ENCODE results near the gene RAD51AP2.
"Not testable (repeated sequence)": the region's sequence is repeated elsewhere in the genome, so short reads cannot be mapped to it uniquely, and the experiment has no call there.

RAD51AP2 gene

GRCh38 chr2:17518212-17519154 lies at the start of gene RAD51AP2:
Gene RAD51AP2, minus strand, starts transcription at chr2:17518440. Its CDS starts 25 bp downstream, at chr2:17518415.
- H3K27ac ChIP-seq (ENCODE audit: low read length) = peak within 1 kb of the TSS; percentile 66
- H3K27me3 ChIP-seq (ENCODE audit: low read depth, low read length) = no peaks in the 10 kb centered on the region
- peak within 1 kb of the TSS; percentile 66 to 70 for H3K4me3 ChIP-seq (ENCODE audit: low read depth in 1 of 2, low read length in 2 of 2)
- peaks cover 0 to 4% of the 10 kb centered on the region in 2 donors for H3K4me1 ChIP-seq (ENCODE audit: control insufficient read depth in 1 of 2, insufficient read depth in 2 of 2, low read length in 2 of 2)
- H3K36me3 ChIP-seq (ENCODE audit: control insufficient read depth in 1 of 2, insufficient read depth in 2 of 2, low read length in 2 of 2) = no peaks in the 10 kb centered on the region
- H3K9me3 ChIP-seq (ENCODE audit: control insufficient read depth in 1 of 2, low read length in 2 of 2) = no peaks in the 10 kb centered on the region

- not testable (repeated sequence) for H3K27ac ChIP-seq (ENCODE audit: low read length); H3K27me3 ChIP-seq (ENCODE audit: low read depth, low read length); H3K9me3 ChIP-seq (ENCODE audit: control insufficient read depth in 1 of 2, low read length in 2 of 2); H3K36me3 ChIP-seq (ENCODE audit: control insufficient read depth in 1 of 2, insufficient read depth in 2 of 2, low read length in 2 of 2); H3K4me1 ChIP-seq (ENCODE audit: control insufficient read depth in 1 of 2, insufficient read depth in 2 of 2, low read length in 2 of 2); H3K4me3 ChIP-seq (ENCODE audit: low read depth in 1 of 2, low read length in 2 of 2)
Measured at GRCh38 chr2:17565726-17566125, 47.5 kb upstream of the RAD51AP2 start.

GRCh38 chr2:17558878-17559277 lies 40.6 kb upstream of the RAD51AP2 start:
- no peaks in the 10 kb centered on the region for H3K36me3 ChIP-seq (ENCODE audit: control insufficient read depth in 1 of 2, insufficient read depth in 2 of 2, low read length in 2 of 2)
- no peaks in the 10 kb centered on the region for H3K9me3 ChIP-seq (ENCODE audit: control insufficient read depth in 1 of 2, low read length in 2 of 2)
- H3K4me1 ChIP-seq (ENCODE audit: control insufficient read depth in 1 of 2, insufficient read depth in 2 of 2, low read length in 2 of 2) = no peaks in the 10 kb centered on the region
- no peak overlapping the region for H3K4me3 ChIP-seq (ENCODE audit: low read depth in 1 of 2, low read length in 2 of 2)
- no peak overlapping the region for H3K27ac ChIP-seq (ENCODE audit: low read length)
- no peaks in the 10 kb centered on the region for H3K27me3 ChIP-seq (ENCODE audit: low read depth, low read length)

- no peak overlapping the region for H3K4me3 ChIP-seq (ENCODE audit: low read depth in 1 of 2, low read length in 2 of 2)
- H3K4me1 ChIP-seq (ENCODE audit: control insufficient read depth in 1 of 2, insufficient read depth in 2 of 2, low read length in 2 of 2) = no peaks in the 10 kb centered on the region
- H3K27me3 ChIP-seq (ENCODE audit: low read depth, low read length) = no peaks in the 10 kb centered on the region
- H3K9me3 ChIP-seq (ENCODE audit: control insufficient read depth in 1 of 2, low read length in 2 of 2) = no peaks in the 10 kb centered on the region
- no peak overlapping the region for H3K27ac ChIP-seq (ENCODE audit: low read length)
- H3K36me3 ChIP-seq (ENCODE audit: control insufficient read depth in 1 of 2, insufficient read depth in 2 of 2, low read length in 2 of 2) = no peaks in the 10 kb centered on the region
Measured at GRCh38 chr2:17558053-17558452, 39.8 kb upstream of the RAD51AP2 start.

GRCh38 chr2:17557596-17557995 lies 39.4 kb upstream of the RAD51AP2 start:
- Histone ChIP-seq H3K9me3 (ENCODE audit: control insufficient read depth in 1 of 2, low read length in 2 of 2) (no peaks in the 10 kb centered on the region), H3K4me1 (ENCODE audit: control insufficient read depth in 1 of 2, insufficient read depth in 2 of 2, low read length in 2 of 2) (no peaks in the 10 kb centered on the region), H3K27me3 (ENCODE audit: low read depth, low read length) (no peaks in the 10 kb centered on the region), H3K36me3 (ENCODE audit: control insufficient read depth in 1 of 2, insufficient read depth in 2 of 2, low read length in 2 of 2) (no peaks in the 10 kb centered on the region), H3K27ac (ENCODE audit: low read length) (no peak overlapping the region), H3K4me3 (ENCODE audit: low read depth in 1 of 2, low read length in 2 of 2) (no peak overlapping the region)

GRCh38 chr2:17555150-17555549 lies 36.9 kb upstream of the RAD51AP2 start:
- Histone ChIP-seq H3K4me3 (ENCODE audit: low read depth in 1 of 2, low read length in 2 of 2) (no peak overlapping the region), H3K9me3 (ENCODE audit: control insufficient read depth in 1 of 2, low read length in 2 of 2) (no peaks in the 10 kb centered on the region), H3K27me3 (ENCODE audit: low read depth, low read length) (no peaks in the 10 kb centered on the region), H3K36me3 (ENCODE audit: control insufficient read depth in 1 of 2, insufficient read depth in 2 of 2, low read length in 2 of 2) (no peaks in the 10 kb centered on the region), H3K4me1 (ENCODE audit: control insufficient read depth in 1 of 2, insufficient read depth in 2 of 2, low read length in 2 of 2) (no peaks in the 10 kb centered on the region), H3K27ac (ENCODE audit: low read length) (no peak overlapping the region)

- Histone ChIP-seq H3K9me3 (ENCODE audit: control insufficient read depth in 1 of 2, low read length in 2 of 2) (no peaks in the 10 kb centered on the region), H3K36me3 (ENCODE audit: control insufficient read depth in 1 of 2, insufficient read depth in 2 of 2, low read length in 2 of 2) (no peaks in the 10 kb centered on the region), H3K4me1 (ENCODE audit: control insufficient read depth in 1 of 2, insufficient read depth in 2 of 2, low read length in 2 of 2) (no peaks in the 10 kb centered on the region), H3K27me3 (ENCODE audit: low read depth, low read length) (no peaks in the 10 kb centered on the region), H3K27ac (ENCODE audit: low read length) (no peak overlapping the region), H3K4me3 (ENCODE audit: low read depth in 1 of 2, low read length in 2 of 2) (no peak overlapping the region)
Measured at GRCh38 chr2:17550907-17551306, 32.7 kb upstream of the RAD51AP2 start.

GRCh38 chr2:17547737-17548136 lies 29.5 kb upstream of the RAD51AP2 start:
- Histone ChIP-seq H3K27ac (ENCODE audit: low read length) (no peak overlapping the region), H3K4me1 (ENCODE audit: control insufficient read depth in 1 of 2, insufficient read depth in 2 of 2, low read length in 2 of 2) (no peaks in the 10 kb centered on the region), H3K9me3 (ENCODE audit: control insufficient read depth in 1 of 2, low read length in 2 of 2) (no peaks in the 10 kb centered on the region), H3K27me3 (ENCODE audit: low read depth, low read length) (peaks cover 3% of the 10 kb centered on the region), H3K4me3 (ENCODE audit: low read depth in 1 of 2, low read length in 2 of 2) (no peak overlapping the region), H3K36me3 (ENCODE audit: control insufficient read depth in 1 of 2, insufficient read depth in 2 of 2, low read length in 2 of 2) (no peaks in the 10 kb centered on the region)

GRCh38 chr2:17547237-17547636 lies 29.0 kb upstream of the RAD51AP2 start:
- Histone ChIP-seq H3K27me3 (ENCODE audit: low read depth, low read length) (peaks cover 3% of the 10 kb centered on the region), H3K4me3 (ENCODE audit: low read depth in 1 of 2, low read length in 2 of 2) (no peak overlapping the region), H3K9me3 (ENCODE audit: control insufficient read depth in 1 of 2, low read length in 2 of 2) (no peaks in the 10 kb centered on the region), H3K4me1 (ENCODE audit: control insufficient read depth in 1 of 2, insufficient read depth in 2 of 2, low read length in 2 of 2) (no peaks in the 10 kb centered on the region), H3K36me3 (ENCODE audit: control insufficient read depth in 1 of 2, insufficient read depth in 2 of 2, low read length in 2 of 2) (no peaks in the 10 kb centered on the region), H3K27ac (ENCODE audit: low read length) (no peak overlapping the region)

- Histone ChIP-seq H3K4me3 (ENCODE audit: low read depth in 1 of 2, low read length in 2 of 2) (no peak overlapping the region), H3K36me3 (ENCODE audit: control insufficient read depth in 1 of 2, insufficient read depth in 2 of 2, low read length in 2 of 2) (no peaks in the 10 kb centered on the region), H3K9me3 (ENCODE audit: control insufficient read depth in 1 of 2, low read length in 2 of 2) (no peaks in the 10 kb centered on the region), H3K27ac (ENCODE audit: low read length) (no peak overlapping the region), H3K27me3 (ENCODE audit: low read depth, low read length) (peaks cover 11% of the 10 kb centered on the region), H3K4me1 (ENCODE audit: control insufficient read depth in 1 of 2, insufficient read depth in 2 of 2, low read length in 2 of 2) (peaks cover 0 to 8% of the 10 kb centered on the region in 2 donors)
Measured at GRCh38 chr2:17545680-17546613, 27.7 kb upstream of the RAD51AP2 start.

GRCh38 chr2:17544256-17544655 lies 26.0 kb upstream of the RAD51AP2 start:
- no peak overlapping the region for H3K27ac ChIP-seq (ENCODE audit: low read length)

More at GRCh38 chr2:17544256-17544655, 26.0 kb upstream of the RAD51AP2 start:
- Histone ChIP-seq H3K9me3 (ENCODE audit: control insufficient read depth in 1 of 2, low read length in 2 of 2) (no peaks in the 10 kb centered on the region), H3K27me3 (ENCODE audit: low read depth, low read length) (peaks cover 11% of the 10 kb centered on the region), H3K4me3 (ENCODE audit: low read depth in 1 of 2, low read length in 2 of 2) (no peak overlapping the region), H3K4me1 (ENCODE audit: control insufficient read depth in 1 of 2, insufficient read depth in 2 of 2, low read length in 2 of 2) (peaks cover 0 to 22% of the 10 kb centered on the region in 2 donors), H3K36me3 (ENCODE audit: control insufficient read depth in 1 of 2, insufficient read depth in 2 of 2, low read length in 2 of 2) (no peaks in the 10 kb centered on the region)

All from muscle layer of duodenum (tissue), 2 donors.